RWPE2 (cell line): Measurements from ENCODE around the gene NHERF2.

Experiments used
- ATAC-seq: fragments of 200-7000 bp; cut with Tn5 transposase; 3 replicates; pipeline ENCODE4 v1.9.1; 2021; ENCODE audit warnings: low read depth
- DNase-seq: peaks from one replicate; pipeline ENCODE4 v3.0.0-alpha.2; 2020; ENCODE audit warnings: low spot score
- H3K27ac ChIP-seq: fragments of 450-650 bp; 2 replicates; pipeline ENCODE4 v1.5.1; 2017; ENCODE audit warnings: mild to moderate bottlenecking; ENCODE audit not compliant: poor library complexity, severe bottlenecking
- H3K27me3 ChIP-seq: fragments of 250-450 bp; sonication (Bioruptor Pico); 2 replicates; pipeline ENCODE4 v1.5.1; 2021; ENCODE audit warnings: mild to moderate bottlenecking, moderate library complexity; ENCODE audit not compliant: insufficient read depth, poor library complexity, severe bottlenecking
- H3K36me3 ChIP-seq: fragments of 250-450 bp; sonication (Bioruptor Pico); 2 replicates; pipeline ENCODE4 v1.5.1; 2020; ENCODE audit warnings: low read depth, mild to moderate bottlenecking, moderate library complexity
- H3K4me1 ChIP-seq: fragments of 250-450 bp; sonication (Bioruptor Pico); 2 replicates; pipeline ENCODE4 v1.5.1; 2021; ENCODE audit warnings: mild to moderate bottlenecking, moderate library complexity; ENCODE audit not compliant: insufficient read depth, poor library complexity, severe bottlenecking
- H3K4me3 ChIP-seq: fragments of 250-450 bp; sonication (Bioruptor Pico); 2 replicates; pipeline ENCODE4 v1.5.1; 2021; ENCODE audit warnings: mild to moderate bottlenecking, moderate library complexity; ENCODE audit not compliant: severe bottlenecking
- H3K9me3 ChIP-seq: fragments of 250-450 bp; sonication (Bioruptor Pico); 2 replicates; pipeline ENCODE4 v1.5.1; 2021; ENCODE audit warnings: mild to moderate bottlenecking, moderate library complexity; ENCODE audit not compliant: severe bottlenecking
- TF ChIP-seq, protein P1 (sequence below): fragments of 450-650 bp; IDR thresholded peaks from one replicate; pipeline ENCODE4 v1.5.1; 2017; ENCODE audit warnings: mild to moderate bottlenecking, moderate library complexity; ENCODE audit not compliant: poor library complexity, severe bottlenecking

The NHERF2 gene

DNA sequence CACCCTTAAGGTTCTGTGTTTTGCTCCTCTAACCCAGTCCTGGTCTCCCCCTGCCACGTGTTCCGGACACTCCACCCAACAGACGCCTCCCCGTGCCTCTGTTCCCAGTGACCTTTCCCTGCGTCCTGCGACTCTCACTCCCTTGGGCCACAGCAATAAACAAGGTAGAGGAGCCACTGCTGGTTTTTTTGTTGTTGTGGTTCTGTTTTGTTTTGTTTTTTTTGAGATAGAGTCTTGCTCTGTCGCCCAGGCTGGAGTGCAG lies 10.8 kb upstream of the NHERF2 start:
- no peaks in the 10 kb centered on the region for H3K9me3 ChIP-seq
- H3K36me3 ChIP-seq: no peaks in the 10 kb centered on the region
- no peak overlapping the region for H3K4me3 ChIP-seq
- H3K27ac ChIP-seq: peak overlapping the region; percentile 53
- TF ChIP-seq, protein P1, sequence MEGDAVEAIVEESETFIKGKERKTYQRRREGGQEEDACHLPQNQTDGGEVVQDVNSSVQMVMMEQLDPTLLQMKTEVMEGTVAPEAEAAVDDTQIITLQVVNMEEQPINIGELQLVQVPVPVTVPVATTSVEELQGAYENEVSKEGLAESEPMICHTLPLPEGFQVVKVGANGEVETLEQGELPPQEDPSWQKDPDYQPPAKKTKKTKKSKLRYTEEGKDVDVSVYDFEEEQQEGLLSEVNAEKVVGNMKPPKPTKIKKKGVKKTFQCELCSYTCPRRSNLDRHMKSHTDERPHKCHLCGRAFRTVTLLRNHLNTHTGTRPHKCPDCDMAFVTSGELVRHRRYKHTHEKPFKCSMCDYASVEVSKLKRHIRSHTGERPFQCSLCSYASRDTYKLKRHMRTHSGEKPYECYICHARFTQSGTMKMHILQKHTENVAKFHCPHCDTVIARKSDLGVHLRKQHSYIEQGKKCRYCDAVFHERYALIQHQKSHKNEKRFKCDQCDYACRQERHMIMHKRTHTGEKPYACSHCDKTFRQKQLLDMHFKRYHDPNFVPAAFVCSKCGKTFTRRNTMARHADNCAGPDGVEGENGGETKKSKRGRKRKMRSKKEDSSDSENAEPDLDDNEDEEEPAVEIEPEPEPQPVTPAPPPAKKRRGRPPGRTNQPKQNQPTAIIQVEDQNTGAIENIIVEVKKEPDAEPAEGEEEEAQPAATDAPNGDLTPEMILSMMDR: no peak
- H3K27me3 ChIP-seq: peaks cover 16% of the 10 kb centered on the region
- H3K4me1 ChIP-seq: peaks cover 10% of the 10 kb centered on the region
- DNase-seq (no peak), ATAC-seq (no peak)

DNA sequence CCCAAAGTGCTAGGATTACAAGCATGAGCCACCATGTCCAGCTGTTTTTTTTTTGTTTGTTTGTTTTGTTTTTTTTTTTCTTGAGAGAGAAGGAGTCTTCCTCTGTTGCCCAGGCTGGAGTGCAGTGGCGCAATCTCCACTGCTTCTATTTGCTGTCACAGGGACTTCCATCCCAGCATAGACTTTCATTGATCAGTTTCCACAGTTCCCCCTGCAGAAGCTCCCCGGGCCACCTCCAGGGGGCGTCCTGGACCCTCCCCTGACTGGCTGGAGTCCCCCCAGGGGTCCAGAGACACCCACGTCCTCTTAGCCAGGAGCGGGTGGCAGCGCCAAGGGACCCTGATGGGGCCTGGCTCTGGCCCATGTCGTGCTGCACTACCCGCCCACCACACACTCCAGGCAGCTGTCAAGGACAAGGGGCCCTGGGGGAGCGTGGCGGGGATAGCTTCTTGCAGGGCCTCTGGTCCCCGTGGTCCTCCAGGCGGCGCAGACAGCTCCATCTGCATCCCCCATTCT lies 10.2 kb upstream of the NHERF2 start:
- H3K27me3 ChIP-seq: peaks cover 18% of the 10 kb centered on the region
- peaks cover 10% of the 10 kb centered on the region for H3K4me1 ChIP-seq
- ATAC-seq (no peak), DNase-seq (no peak)
- H3K9me3 ChIP-seq: no peaks in the 10 kb centered on the region
- H3K4me3 ChIP-seq: no peak overlapping the region
- TF ChIP-seq, protein P1: peak; percentile 13
- no peaks in the 10 kb centered on the region for H3K36me3 ChIP-seq
- no peak overlapping the region for H3K27ac ChIP-seq

DNA sequence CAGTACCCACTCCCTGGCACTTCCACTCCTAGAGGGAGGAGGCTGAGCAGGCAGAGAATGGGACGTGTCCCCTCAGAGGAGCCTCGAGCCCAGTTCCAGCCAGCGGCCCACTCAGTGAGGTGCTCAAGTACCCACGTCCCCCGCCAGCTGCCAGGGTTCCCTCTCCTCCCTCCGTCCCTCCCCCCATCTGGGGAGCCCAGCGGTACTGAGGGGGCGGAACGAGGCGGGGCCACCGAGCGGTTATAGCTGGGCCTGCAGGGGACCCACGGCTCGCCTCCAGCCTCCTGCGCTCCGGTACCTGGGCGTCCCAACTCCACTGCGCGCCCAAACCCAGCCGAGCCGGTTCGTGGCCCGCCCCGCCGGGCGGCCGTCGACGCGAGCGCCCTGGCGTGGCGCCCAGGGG lies 7.2 kb upstream of the NHERF2 start, which contains the start of gene NPW:
Gene NPW (plus strand): TSS at position 268 of the 403 bp plus-strand sequence.
- H3K4me3 ChIP-seq: peak within 1 kb of the TSS; percentile 3
- no peak for DNase-seq
- peaks cover 18% of the 10 kb centered on the region for H3K27me3 ChIP-seq
- no peaks in the 10 kb centered on the region for H3K9me3 ChIP-seq
- no peak within 1 kb of the TSS for H3K27ac ChIP-seq
- TF ChIP-seq, protein P1: no peak
- ATAC-seq: no peak
- H3K4me1 ChIP-seq: peaks cover 14% of the 10 kb centered on the region
- H3K36me3 ChIP-seq: no peaks in the 10 kb centered on the region

DNA sequence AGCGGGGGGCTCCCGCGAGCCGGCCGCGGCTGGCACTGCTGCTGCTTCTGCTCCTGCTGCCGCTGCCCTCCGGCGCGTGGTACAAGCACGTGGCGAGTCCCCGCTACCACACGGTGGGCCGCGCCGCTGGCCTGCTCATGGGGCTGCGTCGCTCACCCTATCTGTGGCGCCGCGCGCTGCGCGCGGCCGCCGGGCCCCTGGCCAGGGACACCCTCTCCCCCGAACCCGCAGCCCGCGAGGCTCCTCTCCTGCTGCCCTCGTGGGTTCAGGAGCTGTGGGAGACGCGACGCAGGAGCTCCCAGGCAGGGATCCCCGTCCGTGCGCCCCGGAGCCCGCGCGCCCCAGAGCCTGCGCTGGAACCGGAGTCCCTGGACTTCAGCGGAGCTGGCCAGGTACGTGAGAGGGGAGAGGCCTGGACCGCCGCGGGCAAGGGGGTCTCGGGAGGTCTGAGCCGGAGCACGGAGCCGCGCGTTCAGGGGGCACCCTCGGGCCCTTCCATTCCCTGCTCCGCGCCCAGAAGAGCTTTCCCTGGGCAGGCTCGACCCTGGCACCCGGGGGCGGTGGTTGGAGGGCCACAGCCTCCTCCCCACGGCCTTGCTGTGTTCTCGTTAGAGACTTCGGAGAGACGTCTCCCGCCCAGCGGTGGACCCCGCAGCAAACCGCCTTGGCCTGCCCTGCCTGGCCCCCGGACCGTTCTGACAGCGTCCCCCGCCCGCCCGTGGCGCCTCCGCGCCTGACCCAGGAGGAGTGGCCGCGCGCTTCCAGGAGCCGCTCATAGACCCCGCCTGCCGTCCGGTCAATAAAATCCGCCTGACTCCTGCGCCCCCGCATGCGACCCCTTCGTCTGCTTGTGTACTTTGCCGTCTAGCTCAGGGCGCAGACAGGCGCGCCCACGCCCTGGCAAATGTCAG lies 6.5 kb upstream of the NHERF2 start:
- Histone ChIP-seq H3K27me3 (peaks cover 18% of the 10 kb centered on the region), H3K9me3 (no peaks in the 10 kb centered on the region), H3K4me3 (peak overlapping the region; percentile 3), H3K36me3 (no peaks in the 10 kb centered on the region), H3K4me1 (peaks cover 10% of the 10 kb centered on the region), H3K27ac (no peak overlapping the region)
- no peak for DNase-seq
- TF ChIP-seq, protein P1: no peak
- ATAC-seq: no peak

DNA sequence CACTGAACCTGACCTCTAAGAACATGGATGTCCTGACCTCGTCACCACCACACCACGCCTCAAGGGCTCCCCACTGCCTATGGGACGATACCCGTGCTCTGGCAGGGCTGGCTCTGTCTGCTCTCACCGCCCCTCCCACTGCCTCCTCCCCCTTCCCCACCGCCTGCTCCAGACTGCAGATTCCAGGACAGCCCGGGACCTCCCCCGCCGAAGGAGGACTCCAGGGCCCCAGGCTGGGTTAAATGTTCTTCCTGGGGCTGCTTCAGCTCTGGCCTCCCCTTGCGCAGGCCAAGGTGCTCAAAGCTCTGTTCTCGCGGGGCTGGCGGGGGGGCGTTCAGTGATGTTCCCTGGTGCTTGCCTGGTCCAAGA lies 4.0 kb upstream of the NHERF2 start:
- no peak overlapping the region for H3K27ac ChIP-seq
- DNase-seq (no peak), ATAC-seq (peak; percentile 19)
- H3K36me3 ChIP-seq: no peaks in the 10 kb centered on the region
- TF ChIP-seq, protein P1: no peak
- peaks cover 4% of the 10 kb centered on the region for H3K4me1 ChIP-seq
- peaks cover 18% of the 10 kb centered on the region for H3K27me3 ChIP-seq
- no peaks in the 10 kb centered on the region for H3K9me3 ChIP-seq
- peak overlapping the region; percentile 9 for H3K4me3 ChIP-seq
